ENCODE measurements around the gene DPP6.
A peak's percentile ranks its signal among the peaks of the same experiment; 100 is the strongest.

Gene DPP6

GRCh38 chr7:154741131-154741530 is 688.9 kb downstream of the DPP6 start:
- H3K4me3 ChIP-seq (IDR thresholded peaks at IDR 0.05; ENCODE audit: insufficient read depth, low read depth, low read length): no peak overlapping the region
- H3K79me2 ChIP-seq (ENCODE audit: insufficient read depth, low read depth): no peaks in the 10 kb centered on the region
- no peaks in the 10 kb centered on the region for H3K36me3 ChIP-seq (ENCODE audit: insufficient read depth)
- no peak overlapping the region for H3K4me2 ChIP-seq
- no peaks in the 10 kb centered on the region for H3K27me3 ChIP-seq (ENCODE audit: insufficient read depth, low read depth)
- H3K27ac ChIP-seq: no peak overlapping the region
- no peak for TF ChIP-seq CTCF (conservative IDR thresholded peaks at IDR 0.05; ENCODE audit: low read depth, low read length)
- H3K9ac ChIP-seq: no peak overlapping the region
- no peak overlapping the region for H2AFZ ChIP-seq (ENCODE audit: low read depth)
- H4K20me1 ChIP-seq (ENCODE audit: insufficient read depth): no peaks in the 10 kb centered on the region
- no peaks in the 10 kb centered on the region for H3K4me1 ChIP-seq (ENCODE audit: low read depth, poor library complexity, severe bottlenecking)

- no peak for TF ChIP-seq CTCF (conservative IDR thresholded peaks at IDR 0.05; ENCODE audit: low read depth, low read length)
These were observed 691.0 kb downstream of the DPP6 start for GRCh38 chr7:154743206-154743605.

GRCh38 chr7:154744256-154744860 is 692.2 kb downstream of the DPP6 start:
- Histone ChIP-seq H3K27ac (no peak overlapping the region), H3K9ac (no peak overlapping the region), H3K4me2 (no peak overlapping the region), H3K36me3 (ENCODE audit: insufficient read depth) (no peaks in the 10 kb centered on the region), H3K79me2 (ENCODE audit: insufficient read depth, low read depth) (no peaks in the 10 kb centered on the region), H4K20me1 (ENCODE audit: insufficient read depth) (no peaks in the 10 kb centered on the region), H3K27me3 (ENCODE audit: insufficient read depth, low read depth) (no peaks in the 10 kb centered on the region; the same call in 1 of the 2 replicates), H3K4me1 (ENCODE audit: low read depth, poor library complexity, severe bottlenecking) (no peaks in the 10 kb centered on the region), H2AFZ (ENCODE audit: low read depth) (peak overlapping the region; percentile 10; the same call in 1 of the 2 replicates), H3K4me3 (IDR thresholded peaks at IDR 0.05; ENCODE audit: insufficient read depth, low read depth, low read length) (no peak overlapping the region)
- peak; percentile 90 for TF ChIP-seq CTCF (conservative IDR thresholded peaks at IDR 0.05; ENCODE audit: low read depth, low read length)

More at GRCh38 chr7:154743206-154743605, 691.0 kb downstream of the DPP6 start:
- no peak overlapping the region for H3K27ac ChIP-seq
- H3K4me3 ChIP-seq (IDR thresholded peaks at IDR 0.05; ENCODE audit: insufficient read depth, low read depth, low read length): no peak overlapping the region
- H4K20me1 ChIP-seq (ENCODE audit: insufficient read depth): no peaks in the 10 kb centered on the region
- H3K79me2 ChIP-seq (ENCODE audit: insufficient read depth, low read depth): no peaks in the 10 kb centered on the region
- no peaks in the 10 kb centered on the region for H3K27me3 ChIP-seq (ENCODE audit: insufficient read depth, low read depth)
- no peak overlapping the region for H3K9ac ChIP-seq
- no peaks in the 10 kb centered on the region for H3K36me3 ChIP-seq (ENCODE audit: insufficient read depth)
- H3K4me2 ChIP-seq: no peak overlapping the region
- no peaks in the 10 kb centered on the region for H3K4me1 ChIP-seq (ENCODE audit: low read depth, poor library complexity, severe bottlenecking)
- H2AFZ ChIP-seq (ENCODE audit: low read depth): no peak overlapping the region

DNA sequence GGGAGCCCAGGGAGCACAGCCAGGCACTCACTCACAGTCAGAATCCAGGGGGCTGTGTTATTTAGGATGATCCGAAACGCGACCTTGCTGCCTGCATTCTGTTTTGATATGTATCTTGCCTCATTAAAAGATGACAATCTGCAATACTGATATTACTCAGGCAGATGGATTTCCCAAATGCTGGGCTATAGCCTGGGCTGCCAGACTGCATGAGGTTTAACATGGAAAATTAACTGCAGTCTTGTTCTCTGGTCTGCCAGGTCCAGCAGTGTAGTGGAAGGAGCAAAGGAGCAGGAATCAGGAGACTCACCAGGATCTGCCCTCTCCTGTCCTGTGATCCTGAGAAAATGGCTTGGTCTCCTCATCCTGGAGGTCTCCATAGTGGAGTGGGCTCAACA is 692.7 kb downstream of the DPP6 start:
- Histone ChIP-seq H3K79me2 (ENCODE audit: insufficient read depth, low read depth) (no peaks in the 10 kb centered on the region), H3K27me3 (ENCODE audit: insufficient read depth, low read depth) (no peaks in the 10 kb centered on the region; the same call in 1 of the 2 replicates), H3K4me2 (no peak overlapping the region), H4K20me1 (ENCODE audit: insufficient read depth) (no peaks in the 10 kb centered on the region), H3K27ac (no peak overlapping the region), H3K36me3 (ENCODE audit: insufficient read depth) (no peaks in the 10 kb centered on the region), H3K4me3 (IDR thresholded peaks at IDR 0.05; ENCODE audit: insufficient read depth, low read depth, low read length) (no peak overlapping the region), H2AFZ (ENCODE audit: low read depth) (no peak overlapping the region), H3K4me1 (ENCODE audit: low read depth, poor library complexity, severe bottlenecking) (no peaks in the 10 kb centered on the region), H3K9ac (no peak overlapping the region)
- TF ChIP-seq CTCF (conservative IDR thresholded peaks at IDR 0.05; ENCODE audit: low read depth, low read length): no peak
